Measurements from ENCODE around the gene RCHY1.
"Not testable (repeated sequence)": the region's sequence is repeated elsewhere in the genome, so short reads cannot be mapped to it uniquely, and the experiment has no call there.

RCHY1 gene

DNA sequence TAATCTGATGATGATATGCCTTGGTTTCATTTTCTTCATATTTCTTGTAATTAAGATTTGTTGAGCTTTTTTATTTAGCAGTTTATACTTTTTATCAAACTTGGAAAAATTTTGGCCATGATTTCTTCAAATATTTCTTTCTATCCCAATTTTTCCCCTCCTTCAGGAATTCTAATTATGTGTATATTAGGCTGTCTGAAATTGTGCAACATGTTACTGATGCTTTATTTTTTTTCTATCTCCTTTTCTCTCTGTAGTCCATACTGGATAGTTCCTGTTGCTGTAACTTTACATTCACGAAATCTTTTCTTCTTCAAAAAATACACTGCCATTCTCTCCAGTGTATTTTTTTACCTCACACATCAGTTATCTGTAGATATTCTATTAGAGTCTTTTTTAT lies 10.9 kb upstream of the RCHY1 start:
- in situ Hi-C loops (cut with MboI; ENCODE audit: low pct_unique_long_range_greater_than_20kb, low sequenced_read_pairs), result no loop called here
- DNase-seq, result no peak

DNA sequence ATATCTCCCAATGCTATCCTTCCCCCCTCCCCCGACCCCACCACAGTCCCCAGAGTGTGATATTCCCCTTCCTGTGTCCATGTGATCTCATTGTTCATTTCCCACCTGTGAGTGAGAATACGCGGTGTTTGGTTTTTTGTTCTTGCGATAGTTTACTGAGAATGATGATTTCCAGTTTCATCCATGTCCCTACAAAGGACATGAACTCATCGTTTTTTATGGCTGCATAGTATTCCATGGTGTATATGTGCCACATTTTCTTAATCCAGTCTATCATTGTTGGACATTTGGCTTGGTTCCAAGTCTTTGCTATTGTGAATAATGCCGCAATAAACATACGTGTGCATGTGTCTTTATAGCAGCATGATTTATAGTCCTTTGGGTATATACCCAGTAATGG lies 5.2 kb upstream of the RCHY1 start:
- in situ Hi-C loops (cut with MboI; ENCODE audit: low pct_unique_long_range_greater_than_20kb, low sequenced_read_pairs); DNase-seq: not testable (repeated sequence)

DNA sequence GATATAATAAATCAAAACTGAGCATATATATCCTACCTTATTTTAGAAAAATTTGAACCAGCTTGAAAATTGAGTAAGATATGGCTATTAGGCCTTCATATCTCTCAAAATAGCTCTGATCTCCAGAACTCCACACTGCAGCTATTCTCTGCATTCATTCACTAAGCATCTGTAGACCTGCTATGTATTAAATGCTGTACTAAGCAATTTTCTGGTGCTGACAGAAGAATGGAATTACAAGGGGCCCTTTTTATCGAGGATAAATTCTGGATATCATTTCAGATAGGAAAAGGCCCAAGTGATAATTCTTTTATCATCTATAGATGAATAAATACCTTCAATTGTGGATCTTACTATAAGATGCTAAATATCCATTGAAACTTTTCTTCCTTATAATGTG lies 1.9 kb upstream of the RCHY1 start:
- in situ Hi-C loops (cut with MboI; ENCODE audit: low pct_unique_long_range_greater_than_20kb, low sequenced_read_pairs), result no loop called here

DNA sequence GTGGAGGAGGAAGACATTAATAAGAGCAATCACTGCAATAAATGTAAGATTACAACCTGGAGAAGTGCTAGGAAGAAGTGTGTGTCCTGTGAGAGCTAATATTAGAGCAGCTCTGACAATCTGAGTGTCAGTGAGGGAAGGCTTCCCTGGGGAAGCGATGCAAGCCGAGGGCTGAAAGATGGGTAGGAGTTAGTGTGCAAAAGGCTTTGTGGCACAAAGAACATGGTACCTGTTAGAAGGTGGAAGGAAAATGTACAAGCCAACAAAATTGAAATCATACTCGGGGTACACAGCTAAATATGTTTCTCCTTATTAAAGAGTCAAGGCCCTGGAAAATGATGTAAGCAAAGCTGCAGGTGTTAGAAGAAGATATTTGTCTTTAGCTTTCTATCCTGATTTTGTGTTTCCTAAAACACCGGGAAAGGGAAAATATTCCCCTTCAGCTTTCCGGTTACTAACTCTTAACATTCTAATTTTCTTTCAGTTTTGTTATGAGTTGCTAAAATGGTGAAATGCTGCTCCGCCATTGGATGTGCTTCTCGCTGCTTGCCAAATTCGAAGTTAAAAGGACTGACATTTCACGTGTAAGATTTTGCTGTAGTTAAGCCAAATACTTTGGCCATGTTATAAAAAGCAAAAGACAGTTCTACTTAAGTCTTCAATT lies 878 bp upstream of the RCHY1 start:
- in situ Hi-C loops (cut with MboI; ENCODE audit: low pct_unique_long_range_greater_than_20kb, low sequenced_read_pairs), result no loop called here
- peak; percentile 16 for DNase-seq

More for the DNA sequence above, 1.9 kb upstream of the RCHY1 start:
- no peak for DNase-seq

DNA sequence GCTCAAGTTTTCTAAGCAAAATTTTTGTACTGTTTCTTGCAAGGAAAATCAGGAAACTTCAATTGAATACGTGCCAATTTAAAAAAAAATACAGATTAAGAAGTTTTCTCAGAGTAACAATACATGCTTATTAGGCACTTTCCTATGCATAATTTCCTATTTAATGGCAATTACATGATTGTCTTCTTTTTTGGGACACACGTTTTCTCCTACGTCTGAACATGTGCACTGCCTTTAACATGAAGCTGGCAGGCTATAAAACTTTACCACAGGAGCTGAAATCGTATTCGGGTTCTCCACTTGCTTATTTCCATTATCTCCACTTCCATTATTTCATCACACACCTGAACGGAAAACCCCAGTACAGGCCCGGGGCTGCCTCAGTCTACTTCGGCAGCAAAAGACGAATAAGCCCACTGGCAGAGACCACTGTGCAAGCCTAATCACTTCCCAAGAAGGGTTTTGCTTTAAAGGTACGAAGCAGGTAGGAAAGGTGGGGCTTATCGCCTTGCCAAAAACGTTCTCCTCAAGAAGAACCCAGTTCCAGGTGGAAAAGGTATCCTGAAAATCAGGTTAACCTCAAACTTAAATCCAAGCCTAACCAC lies 575 bp downstream of the RCHY1 start:
- in situ Hi-C loops (cut with MboI; ENCODE audit: low pct_unique_long_range_greater_than_20kb, low sequenced_read_pairs), result no loop called here
- no peak for DNase-seq

DNA sequence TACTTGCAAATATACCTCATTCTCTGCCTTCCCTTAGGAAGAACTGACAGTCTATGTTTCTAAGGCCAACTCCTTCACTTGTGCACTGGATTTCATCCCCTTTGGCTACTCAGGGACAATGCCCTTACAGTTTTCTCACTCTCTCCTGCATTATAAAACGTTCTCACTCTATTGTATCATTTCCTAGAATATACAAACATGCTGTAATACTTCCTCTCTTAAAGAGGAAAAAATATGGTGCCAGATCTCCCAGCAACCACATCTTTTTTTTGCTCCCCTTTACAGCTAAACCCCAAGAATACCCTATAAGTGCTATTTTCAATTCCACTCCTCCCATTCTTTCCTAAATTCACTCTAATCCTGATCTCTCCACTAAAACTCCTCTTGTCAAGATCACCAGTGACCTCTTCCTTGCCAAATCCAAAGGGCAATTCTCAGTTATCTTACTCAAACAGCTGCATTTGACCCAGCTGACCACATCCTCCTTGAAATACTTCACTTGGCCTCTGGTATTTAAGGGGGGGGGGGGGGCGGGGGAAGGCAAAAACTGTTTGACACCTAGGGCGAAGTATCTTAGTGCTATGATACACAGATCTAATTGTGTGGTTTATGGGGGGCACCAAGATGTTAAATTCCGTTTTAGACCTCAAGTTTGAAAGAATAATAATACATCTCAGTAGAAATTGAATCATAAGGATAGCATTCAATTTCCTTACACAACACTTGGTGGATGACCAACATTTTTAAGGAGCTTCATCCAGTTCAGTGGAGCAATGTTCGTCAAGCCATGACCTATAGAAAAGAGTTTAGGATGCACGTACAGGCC lies 1.6 kb downstream of the RCHY1 start:
- in situ Hi-C loops (cut with MboI; ENCODE audit: low pct_unique_long_range_greater_than_20kb, low sequenced_read_pairs), result no loop called here
- peak; percentile 83 for DNase-seq

DNA sequence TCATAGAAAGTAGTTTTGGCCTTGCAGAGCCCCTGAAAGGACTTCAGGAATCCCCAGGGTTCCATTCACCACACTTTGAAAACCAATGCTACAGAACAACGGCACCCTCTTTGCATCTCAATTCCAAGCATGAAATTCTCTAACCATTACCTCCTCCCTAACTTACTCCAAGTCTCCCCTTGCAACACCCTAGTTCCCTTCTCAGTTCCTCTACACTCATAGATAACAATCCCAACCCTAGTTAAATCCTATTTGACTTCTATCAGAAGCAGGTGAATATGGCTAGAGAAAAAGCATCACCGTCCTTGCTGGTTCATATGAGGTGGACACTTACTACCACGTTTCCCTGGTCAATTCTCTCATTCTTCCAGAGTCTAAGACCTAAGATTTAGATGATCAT lies 2.4 kb downstream of the RCHY1 start:
- DNase-seq, result no peak

DNA sequence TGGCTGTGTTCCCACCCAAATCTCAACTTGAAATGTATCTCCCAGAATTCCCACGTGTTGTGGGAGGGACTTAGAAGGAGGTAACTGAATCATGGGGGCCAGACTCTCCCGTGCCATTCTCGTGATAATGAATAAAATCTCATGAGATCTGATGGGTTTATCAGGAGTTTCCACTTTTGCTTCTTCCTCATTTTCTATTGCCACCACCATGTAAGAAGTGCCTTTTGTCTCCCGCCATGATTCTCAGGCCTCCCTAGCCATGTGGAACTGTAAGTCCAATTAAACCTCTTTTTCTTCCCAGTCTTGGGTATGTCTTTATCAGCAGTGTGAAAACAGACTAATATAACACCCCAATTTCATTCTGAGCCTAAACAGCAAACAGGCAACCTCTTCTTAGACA lies 4.6 kb downstream of the RCHY1 start:
- in situ Hi-C loops (cut with MboI; ENCODE audit: low pct_unique_long_range_greater_than_20kb, low sequenced_read_pairs), result not testable (repeated sequence)
- DNase-seq, result peak; percentile 11

More for the DNA sequence above, 2.4 kb downstream of the RCHY1 start:
- in situ Hi-C loops (cut with MboI; ENCODE audit: low pct_unique_long_range_greater_than_20kb, low sequenced_read_pairs), result no loop called here

DNA sequence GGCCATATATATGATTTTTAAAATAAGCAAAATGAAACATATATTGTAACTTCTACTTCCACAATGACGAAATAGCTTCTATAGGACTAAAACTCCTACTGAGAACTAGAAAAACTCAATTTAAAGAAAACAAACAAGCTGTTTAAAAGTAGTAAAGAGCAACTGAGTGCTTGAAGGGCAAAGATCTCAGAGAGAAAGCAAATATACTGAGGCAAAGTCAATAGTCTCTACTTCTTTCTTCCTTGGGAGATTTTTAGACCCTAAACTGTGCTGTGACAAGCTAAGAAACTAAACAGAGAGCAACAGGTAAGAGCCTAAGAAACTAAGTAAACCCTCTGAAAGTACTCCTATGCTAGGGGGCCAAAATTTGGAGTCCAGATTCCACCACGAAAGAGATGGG lies 8.6 kb downstream of the RCHY1 start:
- in situ Hi-C loops (cut with MboI; ENCODE audit: low pct_unique_long_range_greater_than_20kb, low sequenced_read_pairs), result no loop called here
- DNase-seq, result no peak

DNA sequence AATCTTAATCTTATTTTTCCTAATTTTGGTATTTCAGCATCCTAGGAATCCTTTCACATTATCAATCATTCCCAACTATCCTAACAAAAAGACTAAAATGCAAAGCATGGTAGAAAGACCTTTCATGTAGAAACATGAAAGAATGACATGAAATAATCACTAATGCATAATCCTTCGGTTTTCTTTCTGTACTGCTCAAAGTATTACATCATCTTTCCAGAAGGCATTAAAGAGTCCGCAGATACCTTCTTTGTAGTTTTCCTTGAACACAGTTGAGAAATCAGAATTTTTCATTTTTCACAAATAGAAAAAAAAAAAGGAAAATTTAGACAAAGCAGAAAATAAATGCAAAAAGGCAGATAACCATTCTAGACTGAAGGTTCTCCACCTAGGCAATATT lies 11.5 kb downstream of the RCHY1 start:
- in situ Hi-C loops (cut with MboI; ENCODE audit: low pct_unique_long_range_greater_than_20kb, low sequenced_read_pairs), result no loop called here
- DNase-seq, result no peak

DNA sequence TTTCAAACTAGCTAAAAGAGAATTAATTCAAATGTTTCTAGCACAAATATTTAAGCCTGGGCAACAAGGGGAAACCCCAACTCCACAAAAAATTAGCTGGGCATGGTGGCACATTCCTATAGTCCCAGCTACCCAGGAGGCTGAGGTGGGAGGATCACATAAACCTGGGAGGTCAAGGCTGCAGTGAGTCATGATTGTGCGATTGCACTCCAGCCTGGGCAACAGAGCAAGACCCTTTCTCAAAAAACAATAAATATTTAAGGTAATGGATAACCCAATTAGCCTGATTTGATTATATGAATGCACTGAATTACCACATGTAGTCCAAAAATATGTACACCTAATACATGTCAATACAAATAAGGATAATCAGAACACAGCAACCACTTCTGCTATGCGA lies 14.3 kb downstream of the RCHY1 start:
- in situ Hi-C loops (cut with MboI; ENCODE audit: low pct_unique_long_range_greater_than_20kb, low sequenced_read_pairs), result no loop called here
- no peak for DNase-seq

DNA sequence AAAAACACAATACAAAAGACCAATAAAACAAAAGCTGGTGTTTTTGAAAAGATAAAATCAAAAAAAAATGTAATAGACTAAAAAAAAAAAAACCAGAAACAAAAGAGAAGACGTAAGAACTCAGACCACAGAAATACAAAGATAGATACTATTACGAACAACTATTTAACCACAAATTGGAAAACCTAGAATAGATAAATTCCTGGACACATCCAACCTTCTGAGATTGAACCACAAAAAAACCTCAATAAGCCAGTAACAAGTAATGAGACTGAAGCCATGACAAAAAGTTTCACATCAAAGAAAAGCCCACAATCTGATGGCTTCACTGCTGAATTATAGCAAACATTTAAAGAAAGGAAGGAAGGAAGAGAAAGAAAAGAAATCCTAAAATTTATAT lies 16.2 kb downstream of the RCHY1 start:
- no peak for DNase-seq
- in situ Hi-C loops (cut with MboI; ENCODE audit: low pct_unique_long_range_greater_than_20kb, low sequenced_read_pairs), result no loop called here

DNA sequence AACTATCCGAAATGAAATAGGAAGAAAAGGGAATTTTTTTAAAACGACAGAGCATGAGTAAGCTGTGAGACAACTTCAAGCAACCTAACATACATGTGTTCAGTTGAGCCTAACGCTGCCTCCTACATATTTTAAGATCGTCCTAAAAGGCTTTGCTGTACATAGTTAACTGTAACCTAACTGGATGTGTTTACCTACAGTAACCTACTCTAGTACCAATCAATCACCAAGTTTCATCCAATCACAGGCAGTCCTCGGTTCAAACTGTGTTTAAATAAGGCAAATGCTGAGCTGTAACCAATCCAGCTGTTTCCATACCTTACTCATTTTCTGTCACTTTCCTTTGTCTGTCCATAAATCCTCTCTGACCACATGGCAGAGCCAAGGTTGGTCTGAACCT lies 17.1 kb downstream of the RCHY1 start:
- in situ Hi-C loops (cut with MboI; ENCODE audit: low pct_unique_long_range_greater_than_20kb, low sequenced_read_pairs), result no loop called here
- DNase-seq, result no peak

DNA sequence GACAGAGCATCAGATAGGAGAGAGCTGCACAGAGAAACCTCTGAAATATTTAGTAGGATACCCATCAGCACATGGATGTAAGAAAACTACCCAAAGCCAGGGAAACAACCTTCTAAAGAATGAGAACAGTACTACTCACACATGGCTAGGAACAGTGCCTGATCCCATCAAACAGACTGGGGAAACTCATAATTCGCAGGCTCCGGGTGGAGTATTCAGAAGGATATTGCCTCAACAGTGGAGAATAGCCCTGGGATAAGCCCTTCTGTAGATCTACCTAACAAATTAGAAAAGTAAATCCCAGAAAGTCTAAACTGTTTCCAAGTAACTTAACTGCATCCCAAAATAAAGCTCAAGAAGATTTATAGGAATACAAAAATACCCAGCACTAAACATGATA lies 17.8 kb downstream of the RCHY1 start:
- in situ Hi-C loops (cut with MboI; ENCODE audit: low pct_unique_long_range_greater_than_20kb, low sequenced_read_pairs), result no loop called here
- no peak for DNase-seq

DNA sequence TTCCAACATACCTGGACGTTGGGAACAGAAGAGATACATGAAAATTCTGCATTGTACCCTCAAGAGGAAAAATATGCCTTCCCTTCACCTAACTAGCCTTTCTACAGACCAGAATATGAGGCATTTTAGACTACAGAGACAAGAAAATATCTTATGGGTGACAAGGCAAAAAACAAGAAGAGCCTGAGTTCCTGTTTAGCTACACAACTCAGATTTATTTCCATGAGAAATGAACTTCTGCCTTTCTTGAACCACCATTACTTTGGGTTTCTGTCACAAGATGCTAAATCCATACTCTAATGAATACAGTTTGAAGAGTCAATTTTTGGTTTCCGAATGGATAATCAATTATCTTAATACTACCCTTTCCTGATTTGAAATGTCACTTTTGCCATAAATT lies 18.7 kb downstream of the RCHY1 start:
- in situ Hi-C loops (cut with MboI; ENCODE audit: low pct_unique_long_range_greater_than_20kb, low sequenced_read_pairs), result no loop called here

DNA sequence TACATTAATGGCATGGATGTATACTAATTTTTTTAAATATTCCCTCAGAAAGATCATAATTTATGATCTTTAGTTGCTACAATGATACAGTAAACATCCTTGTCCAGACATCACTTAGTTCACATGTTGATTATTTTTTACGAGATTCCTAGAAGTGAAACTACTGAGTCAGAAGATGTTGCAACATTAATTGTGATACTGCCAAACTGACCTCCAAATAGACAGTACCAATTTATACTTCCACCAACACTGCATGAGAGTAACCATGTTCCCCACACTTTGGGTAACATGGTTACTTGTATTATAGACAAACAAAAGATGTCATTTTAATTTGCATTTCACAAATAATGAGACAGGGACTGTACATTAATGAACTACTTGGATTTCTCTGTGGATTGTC lies 19.6 kb downstream of the RCHY1 start:
- DNase-seq, result no peak
- in situ Hi-C loops (cut with MboI; ENCODE audit: low pct_unique_long_range_greater_than_20kb, low sequenced_read_pairs), result no loop called here

More for the DNA sequence above, 18.7 kb downstream of the RCHY1 start:
- DNase-seq, result peak; percentile 16

DNA sequence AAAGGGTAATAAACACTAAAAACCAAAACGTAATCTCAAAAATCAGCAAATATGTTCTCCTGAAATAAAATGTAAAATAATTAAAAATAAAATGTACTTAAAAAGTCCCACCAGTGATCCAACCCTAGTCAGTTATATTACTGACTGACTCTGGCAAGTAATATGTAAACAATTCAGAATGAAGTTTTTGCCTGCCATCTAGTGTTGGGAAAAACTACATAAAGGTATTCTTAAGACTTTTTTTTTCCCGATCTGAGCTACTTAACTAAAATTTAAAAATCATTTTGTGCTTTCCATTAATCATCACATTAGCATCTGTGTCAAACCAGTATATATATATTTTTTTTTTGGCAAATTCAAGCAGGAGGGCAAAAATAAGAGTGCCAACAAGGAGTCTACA lies 24.0 kb downstream of the RCHY1 start:
- DNase-seq, result no peak
- in situ Hi-C loops (cut with MboI; ENCODE audit: low pct_unique_long_range_greater_than_20kb, low sequenced_read_pairs), result no loop called here

DNA sequence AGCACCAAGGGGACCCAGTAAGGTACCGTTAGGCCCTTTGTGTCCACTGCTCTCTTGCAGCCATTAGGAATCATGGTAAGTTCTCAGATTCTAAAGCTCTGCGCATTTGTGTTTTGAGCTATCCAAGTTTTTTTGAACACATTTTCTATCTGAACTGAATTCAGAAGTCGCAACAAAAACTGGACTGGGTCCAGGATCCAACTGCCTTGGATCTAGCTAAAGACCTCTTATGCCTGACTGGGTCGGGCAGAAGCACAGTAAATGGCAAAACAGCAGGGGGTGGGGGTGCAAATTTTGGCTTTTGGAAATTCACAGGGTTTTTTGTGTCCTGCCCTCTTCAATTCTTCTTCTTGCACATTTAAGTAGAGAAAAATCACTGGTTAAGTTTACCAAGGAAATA lies 30.0 kb downstream of the RCHY1 start:
- no peak for DNase-seq
- in situ Hi-C loops (cut with MboI; ENCODE audit: low pct_unique_long_range_greater_than_20kb, low sequenced_read_pairs), result no loop called here

DNA sequence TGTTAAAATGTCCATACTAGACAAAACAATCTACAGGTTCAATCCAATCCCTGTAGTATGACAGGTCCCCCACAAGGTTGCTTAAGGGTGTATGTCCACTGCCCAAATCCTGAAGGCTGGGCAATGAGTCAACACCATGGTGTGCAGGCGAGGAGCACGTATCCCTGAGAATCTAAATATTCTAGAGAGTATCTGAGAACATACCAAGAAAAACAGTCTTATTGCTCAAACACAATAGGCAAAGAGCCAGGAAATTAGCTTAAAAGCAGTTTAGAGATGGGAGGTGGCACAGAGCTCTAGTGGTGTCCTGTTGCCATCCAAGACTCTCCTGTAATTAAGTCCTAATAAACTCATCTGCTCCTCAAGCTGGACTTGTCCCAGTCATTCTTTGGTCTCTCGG lies 37.0 kb downstream of the RCHY1 start:
- in situ Hi-C loops (cut with MboI; ENCODE audit: low pct_unique_long_range_greater_than_20kb, low sequenced_read_pairs), result no loop called here
- DNase-seq, result no peak

DNA sequence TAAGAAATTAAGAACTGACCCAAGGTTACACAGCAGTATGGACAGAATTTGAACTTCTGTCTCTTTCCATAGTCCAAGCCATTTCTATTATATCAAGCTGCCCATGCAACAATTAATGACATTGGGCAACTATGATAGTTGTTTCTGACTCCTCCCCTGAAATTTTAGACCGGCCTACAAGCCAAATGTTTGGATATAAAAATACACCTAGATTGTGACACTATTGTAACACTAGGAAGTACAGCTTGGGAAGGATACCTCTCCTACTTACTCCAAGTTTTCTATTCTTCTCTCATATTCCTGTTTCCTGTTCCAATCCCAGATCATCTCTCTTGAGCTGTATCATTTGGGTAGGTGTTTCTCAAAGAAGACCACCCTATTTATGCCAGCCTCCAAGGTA lies 43.5 kb downstream of the RCHY1 start:
- in situ Hi-C loops (cut with MboI; ENCODE audit: low pct_unique_long_range_greater_than_20kb, low sequenced_read_pairs), result no loop called here
- DNase-seq, result no peak
